K562 (cell line): ENCODE results near the gene RPS28. TPM values are rescaled to one million over a fixed set of nuclear protein-coding genes. Genes with fewer than 3 reads are reported as not detected.

Experiments used
- ATAC-seq: fragments of 200-7000 bp; cut with Tn5 transposase; 3 replicates; pipeline ENCODE4 v1.9.1; 2020; ENCODE audit warnings: moderate library complexity
- BruUV-seq: library from RNA; stranded (reverse); fragments of 400-500 nt; replicated peaks from 2 replicates; lab custom pipeline; 2021; lab: Mats Ljungman, UMichigan
- CTCF ChIA-PET: fragments of 300-600 bp; formaldehyde crosslinking; extraction: SDS; loops from one replicate; lab custom pipeline; 2021; ENCODE audit warnings: low intra/inter-chr PET ratio; lab: Yijun Ruan, JAX
- POLR2A ChIA-PET: fragments of 300-600, 350-650 bp; sonication (Branson Sonifier 250); formaldehyde crosslinking; extraction: SDS; loops from one replicate; lab custom pipeline; 2021; ENCODE audit warnings: antibody characterized with exemption, inconsistent platforms; lab: Yijun Ruan, JAX
- DNase-seq, 4 experiments: peaks; one replicate each; pipeline versions ENCODE4 v3.0.0 to v3.0.0-alpha.2; 2011 to 2018; ENCODE audit warnings: low spot score in 3 of 4, mixed read lengths in 3 of 4; ENCODE audit errors: extremely low read depth in 1 of 4
- FAIRE-seq: peaks from 2 replicates; lab custom pipeline; 2011; peaks lifted over from hg19 to GRCh38; lab: Jason Lieb, UNC
- H2AFZ ChIP-seq: 2 replicates; pipeline ENCODE4 v1.6.0; 2011; ENCODE audit warnings: low read depth, low read length, control low read depth, inconsistent platforms
- H3K27ac ChIP-seq: fragments of 200-600 bp; 3 replicates; pipeline ENCODE4 v1.8.0; 2011; ENCODE audit warnings: low read depth, mild to moderate bottlenecking, control low read depth, inconsistent platforms, low read length, moderate library complexity, mixed read lengths; ENCODE audit errors: extremely low read depth
- H3K27me3 ChIP-seq, 2 experiments: fragments of 300-600 bp in 1 of 2; 2 replicates in 1 of 2; 3 replicates in 1 of 2; pipeline versions ENCODE4 v1.6.0 to v1.8.0; 2011; ENCODE audit warnings: inconsistent platforms in 2 of 2, low read length in 2 of 2, mild to moderate bottlenecking in 1 of 2, mixed read lengths in 1 of 2, moderate library complexity in 1 of 2; ENCODE audit not compliant: control insufficient read depth in 2 of 2, insufficient read depth in 2 of 2
- H3K36me3 ChIP-seq: fragments of 300-600 bp; 3 replicates; pipeline ENCODE4 v1.8.0; 2011; ENCODE audit warnings: mild to moderate bottlenecking, low read length, inconsistent platforms; ENCODE audit not compliant: control insufficient read depth, insufficient read depth
- H3K4me1 ChIP-seq, 2 experiments: fragments of 200-600 bp in 1 of 2; replicated peaks in 1 of 2; 2 replicates in 1 of 2; 3 replicates in 1 of 2; pipeline versions ENCODE4 v1.5.1 to v1.8.0; 2011; ENCODE audit warnings: inconsistent platforms in 2 of 2, low read length in 2 of 2, mild to moderate bottlenecking in 1 of 2, mixed read lengths in 1 of 2, moderate library complexity in 1 of 2; ENCODE audit not compliant: control insufficient read depth in 2 of 2, insufficient read depth in 2 of 2
- H3K4me2 ChIP-seq: 2 replicates; pipeline ENCODE4 v1.6.1; 2011; ENCODE audit warnings: low read length, control low read depth, inconsistent platforms, mixed read lengths; ENCODE audit not compliant: insufficient read depth
- H3K4me3 ChIP-seq: fragments of 200-600 bp; sonication (generic), shearing (Covaris generic); 2 replicates; pipeline ENCODE4 v1.5.1; 2016; ENCODE audit warnings: control low read depth, inconsistent platforms
- H3K79me2 ChIP-seq: fragments of 200-600 bp; 3 replicates; pipeline ENCODE4 v1.8.0; 2011; ENCODE audit warnings: low read length, inconsistent platforms; ENCODE audit not compliant: control insufficient read depth, insufficient read depth
- H3K9ac ChIP-seq, 2 experiments: 2 replicates each; pipeline versions ENCODE4 v1.6.0 to v1.6.1; 2011; ENCODE audit warnings: low read depth in 2 of 2, low read length in 2 of 2, control low read depth in 1 of 2, inconsistent platforms in 1 of 2, mild to moderate bottlenecking in 1 of 2, mixed read lengths in 1 of 2; ENCODE audit not compliant: insufficient read depth in 1 of 2
- H3K9me1 ChIP-seq: one replicate; pipeline ENCODE4 v1.6.0; 2011; ENCODE audit warnings: inconsistent platforms, mild to moderate bottlenecking, low read length, moderate library complexity; ENCODE audit not compliant: control insufficient read depth, insufficient read depth
- H3K9me3 ChIP-seq: replicated peaks from 2 replicates; pipeline ENCODE4 v1.5.1; 2011; ENCODE audit warnings: low read depth, low read length, inconsistent platforms; ENCODE audit not compliant: control insufficient read depth, insufficient read depth
- H4K20me1 ChIP-seq: replicated peaks from 2 replicates; pipeline ENCODE4 v1.6.1; 2011; ENCODE audit warnings: low read length, inconsistent platforms, mixed read lengths; ENCODE audit not compliant: control insufficient read depth, insufficient read depth
- ADNP ChIP-seq: fragments of 200-800 bp; sonication (Bioruptor generic); IDR thresholded peaks from 2 replicates; pipeline ENCODE4 v1.6.1; 2016; ENCODE audit warnings: missing genetic modification characterization, missing compliant biosample characterization
- ARID1B ChIP-seq: fragments of 450-650 bp; IDR thresholded peaks from 2 replicates; pipeline ENCODE4 v1.6.1; 2016; ENCODE audit warnings: antibody characterized with exemption, mild to moderate bottlenecking, inconsistent platforms
- FOSL1 ChIP-seq: fragments of 200-800 bp; sonication (Bioruptor generic); conservative IDR thresholded peaks from 2 replicates; pipeline ENCODE4 v1.6.1; 2016; ENCODE audit warnings: missing genetic modification characterization, missing compliant biosample characterization
- GATA2 ChIP-seq: sonication (generic); formaldehyde crosslinking; IDR thresholded peaks from 2 replicates; pipeline ENCODE4 v1.4.0; 2020; ENCODE audit warnings: mild to moderate bottlenecking, missing genetic modification reagents
- HNRNPH1 ChIP-seq: fragments of 200-400 bp; formaldehyde crosslinking; optimal IDR thresholded peaks from 2 replicates; pipeline ENCODE3; 2017; ENCODE audit warnings: low read depth, mild to moderate bottlenecking, low read length, moderate library complexity
- HNRNPL ChIP-seq: fragments of 200-400 bp; formaldehyde crosslinking; IDR thresholded peaks from 2 replicates; pipeline ENCODE4 v1.6.1; 2017; ENCODE audit warnings: low read depth, mild to moderate bottlenecking, low read length
- NFIC ChIP-seq: fragments of 450-650 bp; IDR thresholded peaks from 2 replicates; pipeline ENCODE4 v1.6.1; 2017; ENCODE audit warnings: mild to moderate bottlenecking, inconsistent platforms
- POLR2G ChIP-seq: fragments of 200-400 bp; formaldehyde crosslinking; IDR thresholded peaks from 2 replicates; pipeline ENCODE4 v1.6.1; 2017; ENCODE audit warnings: low read depth, mild to moderate bottlenecking, antibody characterized with exemption, low read length, moderate library complexity
- POLR3G ChIP-seq: IDR thresholded peaks from 2 replicates; pipeline ENCODE4 v1.6.1; 2011; ENCODE audit not compliant: insufficient read length, insufficient replicate concordance; ENCODE audit errors: extremely low read depth
- PPARD ChIP-seq: fragments of 250-450 bp; sonication (Bioruptor Pico); IDR thresholded peaks from 2 replicates; pipeline ENCODE4 v1.8.0; 2022; ENCODE audit warnings: inconsistent platforms, mild to moderate bottlenecking, moderate library complexity
- RBFOX2 ChIP-seq: fragments of 200-400 bp; formaldehyde crosslinking; IDR thresholded peaks from 2 replicates; pipeline ENCODE4 v1.6.1; 2017; ENCODE audit warnings: low read depth, mild to moderate bottlenecking, low read length, moderate library complexity
- RFX5 ChIP-seq: IDR thresholded peaks from 2 replicates; pipeline ENCODE4 v1.6.1; 2011; ENCODE audit warnings: low read depth, mild to moderate bottlenecking, improper control_type of control experiment, low read length
- RFX7 ChIP-seq: fragments of 250-450 bp; sonication (Bioruptor Pico); IDR thresholded peaks from 2 replicates; pipeline ENCODE4 v1.5.1; 2021; ENCODE audit warnings: mild to moderate bottlenecking
- TCF7L2 ChIP-seq: fragments of 150-350 bp; IDR thresholded peaks from 2 replicates; pipeline ENCODE4 v1.6.1; 2016; ENCODE audit warnings: low read depth, mild to moderate bottlenecking, low read length, moderate library complexity
- THRA ChIP-seq: fragments of 450-650 bp; IDR thresholded peaks from 2 replicates; pipeline ENCODE4 v1.6.1; 2017; ENCODE audit warnings: mild to moderate bottlenecking, moderate library complexity
- UBTF ChIP-seq, 2 experiments: IDR thresholded peaks; 2 replicates each; pipeline ENCODE4 v1.6.1; 2012; ENCODE audit warnings: improper control_type of control experiment in 2 of 2, low read depth in 2 of 2, low read length in 2 of 2, borderline replicate concordance in 1 of 2
- ZNF133 ChIP-seq: fragments of 250-450 bp; sonication (Bioruptor Pico); IDR thresholded peaks from 2 replicates; pipeline ENCODE4 v1.4.0; 2020; ENCODE audit warnings: mild to moderate bottlenecking
- ZNF175 ChIP-seq: fragments of 200-800 bp; sonication (Bioruptor generic); IDR thresholded peaks from 2 replicates; pipeline ENCODE4 v1.6.1; 2016; ENCODE audit warnings: low read depth, mild to moderate bottlenecking, missing genetic modification characterization, missing compliant biosample characterization
- ZNF239 ChIP-seq: fragments of 250-450 bp; sonication (Bioruptor Pico); IDR thresholded peaks from 2 replicates; pipeline ENCODE4 v1.4.0; 2020; ENCODE audit warnings: mild to moderate bottlenecking
- WGBS: fragments of 100-300 bp; shearing (Covaris generic); methylation state at CpG from one replicate; pipeline ENCODE4 v1.1.6; 2016; ENCODE audit warnings: low coverage, mixed read lengths; ENCODE audit not compliant: insufficient coverage; ENCODE audit errors: missing lambda C conversion rate; 5-methylcytosine and 5-hydroxymethylcytosine counted together
- in situ Hi-C: fragments of 300-500 bp; cut with MboI; formaldehyde crosslinking; loops from 4 replicates; pipeline ENCODE4 v1.15.0; 2018; ENCODE audit warnings: inconsistent platforms, mixed read lengths
- intact Hi-C: fragments of 100-400 bp; cut with micrococcal nuclease; formaldehyde crosslinking; loops from 2 replicates; pipeline ENCODE4 v1.14.2; 2022
- polyA plus RNA-seq, 8 experiments: library from polyadenylated mRNA; depleted of rRNA in 4 of 8; stranded (reverse) in 5 of 8; unstranded in 3 of 8; fragments of >200 nt; fragmentation: Nextera tagmentation in 2 of 8; fragmentation: Illumina TruSeq in 1 of 8; extraction: Ambion mirVana in 2 of 8; extraction: Trizol in 1 of 8; gene quantifications; 2 replicates each; pipeline versions ENCODE4 v1.2.1 to v1.2.3, GENCODE V29; 2011 to 2014; ENCODE audit warnings: inconsistent platforms in 1 of 8, missing spikeins in 1 of 8
- total RNA-seq, 7 experiments: library from RNA; depleted of rRNA in 6 of 7; stranded (reverse); fragments of >200 nt in 6 of 7; fragmentation: Illumina TruSeq in 2 of 7; extraction: Trizol in 2 of 7; gene quantifications; 2 replicates each; pipeline versions ENCODE4 v1.2.1 to v1.2.3, GENCODE V29; 2011 to 2021; ENCODE audit warnings: low replicate concordance in 1 of 7

RPS28 gene
- total and polyA plus RNA-seq, 9 of the 15 experiments (the other 6 are each of a cell fraction or from before 2014, with no cell fraction given): 165 to 2,827 (median 1,303) TPM

GRCh38 chr19:8311461-8312260 lies 9.6 kb upstream of the RPS28 start:
- Histone ChIP-seq H3K27ac (no peak overlapping the region), H3K9me3 (no peaks in the 10 kb centered on the region), H3K4me1 (peaks cover 13 to 30% of the 10 kb centered on the region in 2 experiments; a peak in 4 of 5 replicates), H3K9ac (peak overlapping the region in 1 of 2 experiments; percentile 81; a peak in 2 of 4 replicates), H4K20me1 (no peaks in the 10 kb centered on the region), H3K4me2 (no peak overlapping the region), H3K9me1 (no peaks in the 10 kb centered on the region), H2AFZ (no peak overlapping the region), H3K36me3 (peaks cover 61% of the 10 kb centered on the region; the same call in 2 of the 3 replicates), H3K79me2 (peaks cover 13% of the 10 kb centered on the region), H3K4me3 (no peak overlapping the region), H3K27me3 (no peaks in the 10 kb centered on the region)
- 89% methylated on average over 16 of the region's 16 CpGs for WGBS
- DNase-seq (peak in 2 of 4 experiments; percentile 2 to 23), ATAC-seq (no peak), FAIRE-seq (no peak)
- POLR2A ChIA-PET: interaction anchor here (0.6 to 2.1 kb wide), 5 partner anchors 9 to 124 kb away, joined by 3 to 20 read pairs (median 4); partner anchors contain the start of genes NDUFA7 and RPS28
- no TSS peak for BruUV-seq
- in situ Hi-C loops: no loop called here
- TF ChIP-seq ADNP (tag) (no peak), RFX7 (no peak), GATA2 (CRISPR knock-in tag) (no peak), POLR3G (no peak), HNRNPH1 (no peak), NFIC (0 out of 2 replicates have a peak, but pooled peaks have one; percentile 4), RFX5 (no peak), FOSL1 (no peak), RBFOX2 (peak; percentile 53), PPARD (CRISPR knock-in tag) (no peak), POLR2G (peak; percentile 60), ZNF239 (CRISPR knock-in tag) (no peak), UBTF (IDR thresholded peaks at IDR 0.05; ENCODE audit: borderline replicate concordance in 1 of 2, low read depth in 2 of 2, low read length in 2 of 2) (no peak), HNRNPL (no peak), THRA (no peak), TCF7L2 (no peak), ZNF133 (CRISPR knock-in tag) (no peak), ARID1B (no peak), ZNF175 (no peak)
- intact Hi-C loops: no loop called here
- CTCF ChIA-PET: no interaction called here
